K562 (cell line): Measurements from ENCODE around the gene STMP1. TPM values are rescaled to one million over a fixed set of nuclear protein-coding genes. Genes with fewer than 3 reads are reported as not detected.

Experiments
- ATAC-seq: fragments of 200-7000 bp; cut with Tn5 transposase; 3 replicates; pipeline ENCODE4 v1.9.1; 2020; ENCODE audit warnings: moderate library complexity
- BruUV-seq: library from RNA; stranded (reverse); fragments of 400-500 nt; replicated peaks from 2 replicates; lab custom pipeline; 2021; lab: Mats Ljungman, UMichigan
- CTCF ChIA-PET: fragments of 300-600 bp; formaldehyde crosslinking; extraction: SDS; loops from one replicate; lab custom pipeline; 2021; ENCODE audit warnings: low intra/inter-chr PET ratio; lab: Yijun Ruan, JAX
- POLR2A ChIA-PET: fragments of 300-600, 350-650 bp; sonication (Branson Sonifier 250); formaldehyde crosslinking; extraction: SDS; loops from one replicate; lab custom pipeline; 2021; ENCODE audit warnings: antibody characterized with exemption, inconsistent platforms; lab: Yijun Ruan, JAX
- DNase-seq, 4 experiments: peaks; one replicate each; pipeline versions ENCODE4 v3.0.0 to v3.0.0-alpha.2; 2011 to 2018; ENCODE audit warnings: low spot score in 3 of 4, mixed read lengths in 3 of 4; ENCODE audit errors: extremely low read depth in 1 of 4
- FAIRE-seq: peaks from 2 replicates; lab custom pipeline; 2011; peaks lifted over from hg19 to GRCh38; lab: Jason Lieb, UNC
- H2AFZ ChIP-seq: 2 replicates; pipeline ENCODE4 v1.6.0; 2011; ENCODE audit warnings: low read depth, low read length, control low read depth, inconsistent platforms
- H3K27ac ChIP-seq: fragments of 200-600 bp; 3 replicates; pipeline ENCODE4 v1.8.0; 2011; ENCODE audit warnings: low read depth, mild to moderate bottlenecking, control low read depth, inconsistent platforms, low read length, moderate library complexity, mixed read lengths; ENCODE audit errors: extremely low read depth
- H3K27me3 ChIP-seq, 2 experiments: fragments of 300-600 bp in 1 of 2; 2 replicates in 1 of 2; 3 replicates in 1 of 2; pipeline versions ENCODE4 v1.6.0 to v1.8.0; 2011; ENCODE audit warnings: inconsistent platforms in 2 of 2, low read length in 2 of 2, mild to moderate bottlenecking in 1 of 2, mixed read lengths in 1 of 2, moderate library complexity in 1 of 2; ENCODE audit not compliant: control insufficient read depth in 2 of 2, insufficient read depth in 2 of 2
- H3K36me3 ChIP-seq: fragments of 300-600 bp; 3 replicates; pipeline ENCODE4 v1.8.0; 2011; ENCODE audit warnings: mild to moderate bottlenecking, low read length, inconsistent platforms; ENCODE audit not compliant: control insufficient read depth, insufficient read depth
- H3K4me1 ChIP-seq, 2 experiments: fragments of 200-600 bp in 1 of 2; replicated peaks in 1 of 2; 2 replicates in 1 of 2; 3 replicates in 1 of 2; pipeline versions ENCODE4 v1.5.1 to v1.8.0; 2011; ENCODE audit warnings: inconsistent platforms in 2 of 2, low read length in 2 of 2, mild to moderate bottlenecking in 1 of 2, mixed read lengths in 1 of 2, moderate library complexity in 1 of 2; ENCODE audit not compliant: control insufficient read depth in 2 of 2, insufficient read depth in 2 of 2
- H3K4me2 ChIP-seq: 2 replicates; pipeline ENCODE4 v1.6.1; 2011; ENCODE audit warnings: low read length, control low read depth, inconsistent platforms, mixed read lengths; ENCODE audit not compliant: insufficient read depth
- H3K4me3 ChIP-seq: fragments of 200-600 bp; sonication (generic), shearing (Covaris generic); 2 replicates; pipeline ENCODE4 v1.5.1; 2016; ENCODE audit warnings: control low read depth, inconsistent platforms
- H3K79me2 ChIP-seq: fragments of 200-600 bp; 3 replicates; pipeline ENCODE4 v1.8.0; 2011; ENCODE audit warnings: low read length, inconsistent platforms; ENCODE audit not compliant: control insufficient read depth, insufficient read depth
- H3K9ac ChIP-seq, 2 experiments: 2 replicates each; pipeline versions ENCODE4 v1.6.0 to v1.6.1; 2011; ENCODE audit warnings: low read depth in 2 of 2, low read length in 2 of 2, control low read depth in 1 of 2, inconsistent platforms in 1 of 2, mild to moderate bottlenecking in 1 of 2, mixed read lengths in 1 of 2; ENCODE audit not compliant: insufficient read depth in 1 of 2
- H3K9me1 ChIP-seq: one replicate; pipeline ENCODE4 v1.6.0; 2011; ENCODE audit warnings: inconsistent platforms, mild to moderate bottlenecking, low read length, moderate library complexity; ENCODE audit not compliant: control insufficient read depth, insufficient read depth
- H3K9me3 ChIP-seq: replicated peaks from 2 replicates; pipeline ENCODE4 v1.5.1; 2011; ENCODE audit warnings: low read depth, low read length, inconsistent platforms; ENCODE audit not compliant: control insufficient read depth, insufficient read depth
- H4K20me1 ChIP-seq: replicated peaks from 2 replicates; pipeline ENCODE4 v1.6.1; 2011; ENCODE audit warnings: low read length, inconsistent platforms, mixed read lengths; ENCODE audit not compliant: control insufficient read depth, insufficient read depth
- BRCA1 ChIP-seq, 2 experiments: fragments of 450-650 bp in 1 of 2; sonication (generic) in 1 of 2; formaldehyde crosslinking in 1 of 2; IDR thresholded peaks; 2 replicates each; pipeline versions ENCODE4 v1.5.0 to v1.6.1; 2017 to 2020; ENCODE audit warnings: mild to moderate bottlenecking in 1 of 2, missing genetic modification reagents in 1 of 2
- MCM2 ChIP-seq: fragments of 450-650 bp; IDR thresholded peaks from 2 replicates; pipeline ENCODE4 v1.6.1; 2017; ENCODE audit warnings: low read depth, mild to moderate bottlenecking
- SMARCE1 ChIP-seq: fragments of 450-650 bp; IDR thresholded peaks from 2 replicates; pipeline ENCODE4 v1.7.1; 2016; ENCODE audit warnings: mild to moderate bottlenecking
- SPI1 ChIP-seq: IDR thresholded peaks from 2 replicates; pipeline ENCODE4 v1.6.1; 2011; ENCODE audit warnings: low read depth, low read length, control low read depth, borderline replicate concordance
- WGBS: fragments of 100-300 bp; shearing (Covaris generic); methylation state at CpG from one replicate; pipeline ENCODE4 v1.1.6; 2016; ENCODE audit warnings: low coverage, mixed read lengths; ENCODE audit not compliant: insufficient coverage; ENCODE audit errors: missing lambda C conversion rate; 5-methylcytosine and 5-hydroxymethylcytosine counted together
- in situ Hi-C: fragments of 300-500 bp; cut with MboI; formaldehyde crosslinking; loops from 4 replicates; pipeline ENCODE4 v1.15.0; 2018; ENCODE audit warnings: inconsistent platforms, mixed read lengths
- intact Hi-C: fragments of 100-400 bp; cut with micrococcal nuclease; formaldehyde crosslinking; loops from 2 replicates; pipeline ENCODE4 v1.14.2; 2022
- polyA plus RNA-seq, 8 experiments: library from polyadenylated mRNA; depleted of rRNA in 4 of 8; stranded (reverse) in 5 of 8; unstranded in 3 of 8; fragments of >200 nt; fragmentation: Nextera tagmentation in 2 of 8; fragmentation: Illumina TruSeq in 1 of 8; extraction: Ambion mirVana in 2 of 8; extraction: Trizol in 1 of 8; gene quantifications; 2 replicates each; pipeline versions ENCODE4 v1.2.1 to v1.2.3, GENCODE V29; 2011 to 2014; ENCODE audit warnings: inconsistent platforms in 1 of 8, missing spikeins in 1 of 8
- total RNA-seq, 7 experiments: library from RNA; depleted of rRNA in 6 of 7; stranded (reverse); fragments of >200 nt in 6 of 7; fragmentation: Illumina TruSeq in 2 of 7; extraction: Trizol in 2 of 7; gene quantifications; 2 replicates each; pipeline versions ENCODE4 v1.2.1 to v1.2.3, GENCODE V29; 2011 to 2021; ENCODE audit warnings: low replicate concordance in 1 of 7

STMP1 gene
- total and polyA plus RNA-seq, 9 of the 15 experiments (the other 6 are each of a cell fraction or from before 2014, with no cell fraction given), result 10.6 to 249 (median 56.8) TPM

GRCh38 chr7:135682191-135682590, 19.9 kb downstream of the STMP1 start:
- POLR2A ChIA-PET, result interaction anchor here (0.6 to 2.8 kb wide), 6 partner anchors 10 to 136 kb away, joined by 3 to 9 read pairs (median 4); partner anchors contain the start of gene STMP1
- intact Hi-C loops, result no loop called here
- BruUV-seq, result no TSS peak
- no peak overlapping the region for H2AFZ ChIP-seq
- no peaks in the 10 kb centered on the region for H3K27me3 ChIP-seq
- ATAC-seq, result peak; percentile 7; the same call in 1 of the 3 replicates
- no peak overlapping the region; a peak in 1 of 4 replicates for H3K9ac ChIP-seq
- no peak overlapping the region for H3K4me2 ChIP-seq
- H3K27ac ChIP-seq, result no peak overlapping the region
- no peak overlapping the region for H3K4me3 ChIP-seq
- TF ChIP-seq BRCA1 (IDR thresholded peaks at IDR 0.05) (no peak), BRCA1 (CRISPR knock-in tag; IDR thresholded peaks at IDR 0.05) (0 out of 2 replicates have a peak, but pooled peaks have one; percentile 84), MCM2 (no peak)
- TF ChIP-seq, all 486 proteins: peak for 1
- H3K9me1 ChIP-seq, result no peaks in the 10 kb centered on the region
- 52% methylated on average over 3 of the region's 3 CpGs for WGBS
- H3K9me3 ChIP-seq, result no peaks in the 10 kb centered on the region
- FAIRE-seq, result no peak
- no peak for DNase-seq
- no peaks in the 10 kb centered on the region for H3K79me2 ChIP-seq
- H4K20me1 ChIP-seq, result peaks cover 15% of the 10 kb centered on the region; the same call in 1 of the 2 replicates
- in situ Hi-C loops, result no loop called here
- CTCF ChIA-PET, result no interaction called here
- H3K4me1 ChIP-seq, result peaks cover 2 to 3% of the 10 kb centered on the region in 2 experiments; a peak in 3 of 5 replicates
- H3K36me3 ChIP-seq, result peaks cover 11% of the 10 kb centered on the region; the same call in 2 of the 3 replicates

- H4K20me1 ChIP-seq, result peaks cover 15% of the 10 kb centered on the region; the same call in 1 of the 2 replicates
- no peaks in the 10 kb centered on the region for H3K27me3 ChIP-seq
- CTCF ChIA-PET, result no interaction called here
- no peaks in the 10 kb centered on the region for H3K9me1 ChIP-seq
- H3K4me3 ChIP-seq, result no peak overlapping the region
- in situ Hi-C loops, result no loop called here
- H3K4me2 ChIP-seq, result no peak overlapping the region
- no peaks in the 10 kb centered on the region for H3K79me2 ChIP-seq
- FAIRE-seq (no peak), DNase-seq (no peak), ATAC-seq (no peak)
- H3K9ac ChIP-seq, result no peak overlapping the region
- H3K4me1 ChIP-seq, result peaks cover 2 to 3% of the 10 kb centered on the region in 2 experiments; a peak in 3 of 5 replicates
- intact Hi-C loops, result no loop called here
- no TSS peak for BruUV-seq
- WGBS, result 71% methylated on average over 3 of the region's 3 CpGs
- no peaks in the 10 kb centered on the region for H3K36me3 ChIP-seq
- H2AFZ ChIP-seq, result no peak overlapping the region
- peak; percentile 68; the same call in 1 of the 2 replicates for TF ChIP-seq SPI1
- no peak for TF ChIP-seq SMARCE1
- no peaks in the 10 kb centered on the region for H3K9me3 ChIP-seq
- POLR2A ChIA-PET, result interaction anchor here (0.9 to 2.8 kb wide), 5 partner anchors 9 to 258 kb away, joined by 3 to 9 read pairs (median 3); no protein-coding TSS in a partner anchor
- no peak overlapping the region for H3K27ac ChIP-seq
Observed at GRCh38 chr7:135683609-135684008, 21.3 kb downstream of the STMP1 start.
